WERI-Rb-1 (cell line): ENCODE results near the gene KCNB1.

Experiments used
- DNase-seq: peaks from one replicate; pipeline ENCODE4 v3.0.0-alpha.2; 2020
- H3K27ac ChIP-seq: fragments of 250-450 bp; sonication (Bioruptor Pico); 2 replicates; pipeline ENCODE4 v1.5.1; 2020; ENCODE audit warnings: mild to moderate bottlenecking, moderate library complexity
- H3K27me3 ChIP-seq: fragments of 250-450 bp; sonication (Bioruptor Pico); 2 replicates; pipeline ENCODE4 v1.5.1; 2021; ENCODE audit warnings: mild to moderate bottlenecking, low read depth, moderate library complexity; ENCODE audit not compliant: insufficient read depth, severe bottlenecking
- H3K36me3 ChIP-seq: fragments of 250-450 bp; sonication (Bioruptor Pico); 2 replicates; pipeline ENCODE4 v1.5.1; 2020; ENCODE audit warnings: mild to moderate bottlenecking, moderate library complexity
- H3K4me3 ChIP-seq: 2 replicates; pipeline ENCODE4 v1.5.1; 2011; ENCODE audit warnings: low read depth, mild to moderate bottlenecking, control low read depth, low read length
- H3K9me3 ChIP-seq: fragments of 250-450 bp; sonication (Bioruptor Pico); 2 replicates; pipeline ENCODE4 v1.5.1; 2021; ENCODE audit warnings: mild to moderate bottlenecking, moderate library complexity; ENCODE audit not compliant: severe bottlenecking
- CTCF ChIP-seq: IDR thresholded peaks from 2 replicates; pipeline ENCODE4 v1.5.1; 2011; ENCODE audit warnings: low read depth, mild to moderate bottlenecking, control low read depth, inconsistent platforms, low read length

The KCNB1 gene

GRCh38 chr20:49403911-49404310, 78.6 kb downstream of the KCNB1 start:
- no peaks in the 10 kb centered on the region for H3K27me3 ChIP-seq
- peak; percentile 72 for DNase-seq
- H3K9me3 ChIP-seq, result peaks cover 3% of the 10 kb centered on the region
- no peak for TF ChIP-seq CTCF
- H3K27ac ChIP-seq, result peak overlapping the region; percentile 65
- no peak overlapping the region for H3K4me3 ChIP-seq
- H3K36me3 ChIP-seq, result 0 out of 2 replicates have a peak, but pooled peaks cover 6% of the 10 kb centered on the region

GRCh38 chr20:49403012-49403411, 79.5 kb downstream of the KCNB1 start:
- Histone ChIP-seq H3K27ac (no peak overlapping the region; the same call in 1 of the 2 replicates), H3K27me3 (no peaks in the 10 kb centered on the region), H3K4me3 (no peak overlapping the region), H3K36me3 (peaks cover 6% of the 10 kb centered on the region; the same call in 1 of the 2 replicates), H3K9me3 (peaks cover 3% of the 10 kb centered on the region)
- no peak for DNase-seq
- no peak for TF ChIP-seq CTCF

GRCh38 chr20:49400904-49401303, 81.6 kb downstream of the KCNB1 start:
- TF ChIP-seq CTCF, result no peak
- no peak overlapping the region for H3K27ac ChIP-seq
- no peak for DNase-seq
- H3K27me3 ChIP-seq, result no peaks in the 10 kb centered on the region
- peaks cover 6% of the 10 kb centered on the region; the same call in 1 of the 2 replicates for H3K36me3 ChIP-seq
- peaks cover 3% of the 10 kb centered on the region for H3K9me3 ChIP-seq
- no peak overlapping the region for H3K4me3 ChIP-seq

GRCh38 chr20:49400410-49400809, 82.1 kb downstream of the KCNB1 start:
- Histone ChIP-seq H3K9me3 (peaks cover 3% of the 10 kb centered on the region), H3K4me3 (no peak overlapping the region), H3K36me3 (peaks cover 6% of the 10 kb centered on the region; the same call in 1 of the 2 replicates), H3K27me3 (no peaks in the 10 kb centered on the region), H3K27ac (no peak overlapping the region)
- no peak for DNase-seq
- TF ChIP-seq CTCF, result no peak

GRCh38 chr20:49399329-49399728, 83.1 kb downstream of the KCNB1 start:
- H3K9me3 ChIP-seq, result peaks cover 3% of the 10 kb centered on the region
- H3K27me3 ChIP-seq, result no peaks in the 10 kb centered on the region
- H3K4me3 ChIP-seq, result no peak overlapping the region
- no peak overlapping the region for H3K27ac ChIP-seq
- H3K36me3 ChIP-seq, result peaks cover 6% of the 10 kb centered on the region; the same call in 1 of the 2 replicates
- TF ChIP-seq CTCF, result no peak
- no peak for DNase-seq

GRCh38 chr20:49398401-49399144, 83.9 kb downstream of the KCNB1 start:
- DNase-seq, result no peak
- H3K27ac ChIP-seq, result peak overlapping the region; percentile 83; the same call in 1 of the 2 replicates
- no peaks in the 10 kb centered on the region for H3K27me3 ChIP-seq
- TF ChIP-seq CTCF, result no peak
- no peak overlapping the region for H3K4me3 ChIP-seq
- H3K36me3 ChIP-seq, result peaks cover 8% of the 10 kb centered on the region; the same call in 1 of the 2 replicates
- H3K9me3 ChIP-seq, result peaks cover 3% of the 10 kb centered on the region
